K562 (cell line): Measurements from ENCODE around the gene SCRN1. TPM values are rescaled to one million over a fixed set of nuclear protein-coding genes. Genes with fewer than 3 reads are reported as not detected.
A peak's percentile ranks its signal among the peaks of the same experiment; 100 is the strongest.

ENCODE experiments used
- ATF7 ChIP-seq: fragments of 450-650 bp; IDR thresholded peaks from 2 replicates; pipeline ENCODE4 v1.7.1; 2014; ENCODE audit warnings: mild to moderate bottlenecking, moderate library complexity
- CREB5 ChIP-seq: fragments of 250-450 bp; sonication (Bioruptor Pico); IDR thresholded peaks from 2 replicates; pipeline ENCODE4 v1.5.0; 2020; ENCODE audit warnings: mild to moderate bottlenecking
- DNMT1 ChIP-seq: fragments of 450-650 bp; IDR thresholded peaks from 2 replicates; pipeline ENCODE4 v1.6.1; 2016; ENCODE audit warnings: antibody characterized with exemption, mild to moderate bottlenecking
- FUS ChIP-seq: fragments of 200-400 bp; formaldehyde crosslinking; optimal IDR thresholded peaks from 2 replicates; pipeline ENCODE3; 2017; ENCODE audit warnings: low read depth, low read length
- KDM2B ChIP-seq: fragments of 250-450 bp; sonication (Bioruptor Pico); IDR thresholded peaks from 2 replicates; pipeline ENCODE4 v1.8.0; 2021; ENCODE audit warnings: mild to moderate bottlenecking, moderate library complexity
- KLF13 ChIP-seq: fragments of 450-650 bp; IDR thresholded peaks from 2 replicates; pipeline ENCODE4 v1.6.1; 2016; ENCODE audit warnings: missing genetic modification characterization, low read depth, mild to moderate bottlenecking, missing compliant biosample characterization, moderate library complexity, borderline replicate concordance
- LARP7 ChIP-seq: fragments of 450-650 bp; IDR thresholded peaks from 2 replicates; pipeline ENCODE4 v1.6.1; 2016
- NFRKB ChIP-seq: fragments of 450-650 bp; IDR thresholded peaks from 2 replicates; pipeline ENCODE4 v1.6.1; 2016; ENCODE audit warnings: low read depth
- NR0B1 ChIP-seq: fragments of 450-650 bp; IDR thresholded peaks from one replicate; pipeline ENCODE4 v1.6.1; 2018; ENCODE audit warnings: mild to moderate bottlenecking, moderate library complexity; ENCODE audit not compliant: partially characterized antibody
- POLR2AphosphoS2 ChIP-seq: IDR thresholded peaks from 2 replicates; pipeline ENCODE4 v1.6.1; 2012; ENCODE audit warnings: low read length, improper control_type of control experiment
- SIN3A ChIP-seq, 2 experiments: fragments of 150-350 bp in 1 of 2; IDR thresholded peaks; 2 replicates each; pipeline ENCODE4 v1.6.1; 2011 to 2016; ENCODE audit warnings: borderline replicate concordance in 2 of 2, low read depth in 2 of 2, low read length in 2 of 2, mild to moderate bottlenecking in 2 of 2, moderate library complexity in 2 of 2; ENCODE audit not compliant: control insufficient read depth in 1 of 2
- SMAD2 ChIP-seq: fragments of 150-350 bp; IDR thresholded peaks from 2 replicates; pipeline ENCODE4 v1.6.1; 2014; ENCODE audit warnings: low read depth, mild to moderate bottlenecking, low read length
- SRSF9 ChIP-seq: fragments of 200-400 bp; formaldehyde crosslinking; IDR thresholded peaks from 2 replicates; pipeline ENCODE4 v1.6.1; 2017; ENCODE audit warnings: low read depth, low read length, borderline replicate concordance
- ZBTB33 ChIP-seq: sonication (generic); formaldehyde crosslinking; IDR thresholded peaks from 2 replicates; pipeline ENCODE4 v1.8.1; 2023; ENCODE audit warnings: mild to moderate bottlenecking, missing genetic modification reagents
- ZMIZ1 ChIP-seq, 2 experiments: fragments of 150-350 bp in 1 of 2; IDR thresholded peaks; 2 replicates each; pipeline ENCODE4 v1.6.1; 2012 to 2016; ENCODE audit warnings: low read depth in 2 of 2, low read length in 2 of 2, mild to moderate bottlenecking in 1 of 2, moderate library complexity in 1 of 2
- ZNF639 ChIP-seq, 2 experiments: fragments of 200-800 bp in 1 of 2; sonication (Bioruptor generic) in 1 of 2; sonication (generic) in 1 of 2; formaldehyde crosslinking in 1 of 2; IDR thresholded peaks in 1 of 2; conservative IDR thresholded peaks in 1 of 2; 2 replicates each; pipeline versions ENCODE4 v1.5.0 to v1.6.1; 2016 to 2020; ENCODE audit warnings: missing compliant biosample characterization in 1 of 2, missing genetic modification characterization in 1 of 2, missing genetic modification reagents in 1 of 2
- polyA plus RNA-seq, 8 experiments: library from polyadenylated mRNA; depleted of rRNA in 4 of 8; stranded (reverse) in 5 of 8; unstranded in 3 of 8; fragments of >200 nt; fragmentation: Nextera tagmentation in 2 of 8; fragmentation: Illumina TruSeq in 1 of 8; extraction: Ambion mirVana in 2 of 8; extraction: Trizol in 1 of 8; gene quantifications; 2 replicates each; pipeline versions ENCODE4 v1.2.1 to v1.2.3, GENCODE V29; 2011 to 2014; ENCODE audit warnings: inconsistent platforms in 1 of 8, missing spikeins in 1 of 8
- total RNA-seq, 7 experiments: library from RNA; depleted of rRNA in 6 of 7; stranded (reverse); fragments of >200 nt in 6 of 7; fragmentation: Illumina TruSeq in 2 of 7; extraction: Trizol in 2 of 7; gene quantifications; 2 replicates each; pipeline versions ENCODE4 v1.2.1 to v1.2.3, GENCODE V29; 2011 to 2021; ENCODE audit warnings: low replicate concordance in 1 of 7

Gene SCRN1
- total and polyA plus RNA-seq, 9 of the 15 experiments (the other 6 are each of a cell fraction or from before 2014, with no cell fraction given): 0.13 to 1.4 (median 0.20) TPM

- TF ChIP-seq CREB5 (CRISPR knock-in tag) (no peak), SRSF9 (no peak), SMAD2 (no peak), NFRKB (0 out of 2 replicates have a peak, but pooled peaks have one; percentile 42), ZNF639 (CRISPR knock-in tag; conservative IDR thresholded peaks at IDR 0.05 in 1 of 2, IDR thresholded peaks at IDR 0.05 in 1 of 2) (no peak; a peak in 1 of 4 replicates), KDM2B (CRISPR knock-in tag) (no peak), FUS (no peak), SIN3A (IDR thresholded peaks at IDR 0.05; ENCODE audit: borderline replicate concordance in 2 of 2, control insufficient read depth in 1 of 2, low read depth in 2 of 2, low read length in 2 of 2) (peak; percentile 61 to 71; a peak in 1 of 4 replicates), NR0B1 (no peak), POLR2AphosphoS2 (no peak), KLF13 (tag) (peak; percentile 65; the same call in 1 of the 2 replicates), ZBTB33 (peak; percentile 33; the same call in 1 of the 2 replicates), ATF7 (peak; percentile 90), LARP7 (no peak), DNMT1 (no peak), ZMIZ1 (IDR thresholded peaks at IDR 0.05; ENCODE audit: low read depth in 2 of 2, low read length in 2 of 2) (peak in 1 of 2 experiments; percentile 8; a peak in 1 of 4 replicates)
Measured at GRCh38 chr7:30026229-30027064, 36.8 kb upstream of the SCRN1 start, which contains the start of gene FKBP14 (continued).
